ENCODE results near the gene SMARCC2. TPM values are rescaled to one million over a fixed set of nuclear protein-coding genes. Genes with fewer than 3 reads are reported as not detected.

Gene SMARCC2
- total and polyA plus RNA-seq, 9 of the 15 experiments (the other 6 are each of a cell fraction or from before 2014, with no cell fraction given), result 11.9 to 86.0 (median 36.6) TPM

- TF ChIP-seq NR4A1 (CRISPR knock-in tag; IDR thresholded peaks at IDR 0.05) (no peak), NR4A1 (tag; IDR thresholded peaks at IDR 0.05) (no peak), HOXB6 (CRISPR knock-in tag; IDR thresholded peaks at IDR 0.05; ENCODE audit: borderline replicate concordance) (no peak), CBX2 (IDR thresholded peaks at IDR 0.05; ENCODE audit: insufficient read depth, low read length, poor library complexity, severe bottlenecking) (no peak), FOS (IDR thresholded peaks at IDR 0.05; ENCODE audit: extremely low read depth, insufficient read length) (peak; percentile 54), GTF2E2 (tag; IDR thresholded peaks at IDR 0.05) (peak; percentile 61; the same call in 1 of the 2 replicates), LARP7 (IDR thresholded peaks at IDR 0.05) (no peak), POLR3A (IDR thresholded peaks at IDR 0.05; ENCODE audit: borderline replicate concordance, extremely low read depth, insufficient read depth, insufficient read length) (no peak), SAP30 (IDR thresholded peaks at IDR 0.05; ENCODE audit: borderline replicate concordance, insufficient read depth, low read depth, low read length, poor library complexity, severe bottlenecking) (no peak), SP2 (IDR thresholded peaks at IDR 0.05; ENCODE audit: extremely low read depth, low read depth, low read length, poor library complexity, severe bottlenecking) (peak; percentile 30), MXD1 (CRISPR knock-in tag; IDR thresholded peaks at IDR 0.05; ENCODE audit: borderline replicate concordance, poor library complexity, severe bottlenecking) (no peak), HLTF (IDR thresholded peaks at IDR 0.05) (no peak), MIER1 (IDR thresholded peaks at IDR 0.05; ENCODE audit: low read depth) (no peak), NUFIP1 (IDR thresholded peaks at IDR 0.05; ENCODE audit: partially characterized antibody) (no peak), NCOA2 (IDR thresholded peaks at IDR 0.05; ENCODE audit: partially characterized antibody in 2 of 2) (no peak), NCOR1 (IDR thresholded peaks at IDR 0.05) (no peak), NFIC (IDR thresholded peaks at IDR 0.05) (no peak; the same call in 1 of the 2 replicates), PYGO2 (tag; IDR thresholded peaks at IDR 0.05) (no peak), ZNF444 (CRISPR knock-in tag; IDR thresholded peaks at IDR 0.05) (no peak), ESRRA (IDR thresholded peaks at IDR 0.05; ENCODE audit: borderline replicate concordance, low read depth) (no peak), PKNOX1 (IDR thresholded peaks at IDR 0.05) (no peak), LEF1 (IDR thresholded peaks at IDR 0.05) (peak; percentile 23; the same call in 1 of the 2 replicates), PRMT5 (CRISPR knock-in tag; IDR thresholded peaks at IDR 0.05) (no peak), NFATC3 (IDR thresholded peaks at IDR 0.05) (no peak), ZNF583 (CRISPR knock-in tag; IDR thresholded peaks at IDR 0.05) (no peak)
- TF ChIP-seq, protein P1, sequence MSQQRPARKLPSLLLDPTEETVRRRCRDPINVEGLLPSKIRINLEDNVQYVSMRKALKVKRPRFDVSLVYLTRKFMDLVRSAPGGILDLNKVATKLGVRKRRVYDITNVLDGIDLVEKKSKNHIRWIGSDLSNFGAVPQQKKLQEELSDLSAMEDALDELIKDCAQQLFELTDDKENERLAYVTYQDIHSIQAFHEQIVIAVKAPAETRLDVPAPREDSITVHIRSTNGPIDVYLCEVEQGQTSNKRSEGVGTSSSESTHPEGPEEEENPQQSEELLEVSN (IDR thresholded peaks at IDR 0.05; ENCODE audit: borderline replicate concordance in 1 of 2, extremely low read depth in 1 of 2, insufficient read depth in 1 of 2, insufficient read length in 1 of 2, low read depth in 1 of 2, low read length in 1 of 2, poor library complexity in 1 of 2, severe bottlenecking in 1 of 2), result peak; percentile 77 to 95
Observed at GRCh38 chr12:56127888-56128669, 61.2 kb downstream of the SMARCC2 start, which contains the start of gene ESYT1 (continued).

Measured in K562 (cell line).